ENCODE results near the gene AMELX.

AMELX gene

DNA sequence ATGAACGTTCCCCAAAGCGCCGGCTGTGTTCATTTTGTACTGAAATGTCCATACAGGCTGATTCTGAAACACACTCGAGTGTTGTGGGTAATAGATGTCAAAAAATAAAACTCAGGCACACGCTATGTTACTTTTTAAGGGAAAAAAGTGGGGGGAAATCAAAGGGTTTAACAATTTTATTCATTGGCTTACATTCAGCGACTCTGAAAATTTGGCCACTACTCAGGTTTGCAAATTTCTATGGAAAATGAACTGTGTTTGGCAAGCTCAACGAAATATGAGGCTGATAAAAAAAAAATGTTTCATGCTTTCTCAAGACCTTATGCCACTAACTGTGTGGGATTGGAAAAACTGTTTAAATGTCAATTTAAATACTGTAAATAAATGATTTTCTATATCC lies 18.5 kb downstream of the AMELX start:
- DNase-seq = no peak

DNA sequence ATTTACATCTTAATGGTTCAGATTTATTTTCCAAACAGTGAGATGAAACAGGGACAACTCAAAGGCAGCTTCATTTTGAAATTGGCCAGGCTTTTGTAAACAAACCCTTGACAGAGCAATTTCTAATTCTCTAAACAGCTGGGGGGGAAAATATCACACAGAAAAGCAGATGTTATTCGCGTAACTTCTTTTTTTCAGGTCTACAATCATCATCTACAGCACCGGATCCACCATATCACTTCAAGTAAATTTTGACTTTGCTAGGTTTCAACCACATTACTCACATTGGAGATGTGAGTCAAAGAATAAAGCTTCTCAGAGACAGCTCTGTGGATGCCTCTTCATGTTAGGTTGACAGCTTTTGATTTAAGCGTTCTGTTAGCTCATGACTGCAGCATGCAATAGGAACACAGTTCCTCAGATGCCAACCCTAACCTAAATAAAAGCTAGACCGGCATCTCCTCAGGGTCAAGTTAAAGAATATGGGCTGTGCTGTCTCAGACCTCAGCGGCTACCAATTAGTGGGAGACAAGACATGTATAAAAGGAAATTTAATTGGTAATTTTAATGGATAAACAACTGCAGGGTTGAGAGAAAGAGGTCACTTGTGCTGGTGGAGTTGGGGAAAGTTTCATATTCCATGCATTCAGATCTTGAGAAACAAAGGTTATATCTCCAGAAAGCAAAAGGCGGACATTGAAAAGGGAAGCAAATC lies 26.8 kb downstream of the AMELX start:
- no peak for DNase-seq

- no peak for DNase-seq
These were observed 28.8 kb downstream of the AMELX start for GRCh38 chrX:11321986-11322385.

- DNase-seq = no peak
These were observed 34.9 kb downstream of the AMELX start for GRCh38 chrX:11328134-11328533.

- DNase-seq = no peak
These were observed 35.8 kb downstream of the AMELX start for GRCh38 chrX:11329021-11329420.

DNA sequence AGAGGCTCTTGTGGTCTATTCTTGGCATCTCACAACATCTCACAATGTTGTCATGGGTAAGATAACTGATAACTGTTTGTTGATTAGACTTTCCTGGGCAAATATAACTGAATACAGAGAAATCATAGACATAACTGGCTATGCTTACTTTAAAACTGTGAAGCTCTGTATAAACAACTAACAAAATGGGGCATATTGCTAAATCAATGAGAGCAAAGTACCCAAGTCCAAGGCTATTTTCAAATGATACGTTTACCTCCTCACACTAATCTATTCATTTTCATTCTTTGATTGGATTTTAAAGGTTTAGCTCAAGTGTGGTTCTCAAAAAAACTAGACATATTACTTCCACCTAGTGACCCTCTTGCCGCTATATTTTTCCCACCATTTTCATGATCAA lies 38.6 kb downstream of the AMELX start:
- no peak for DNase-seq

DNA sequence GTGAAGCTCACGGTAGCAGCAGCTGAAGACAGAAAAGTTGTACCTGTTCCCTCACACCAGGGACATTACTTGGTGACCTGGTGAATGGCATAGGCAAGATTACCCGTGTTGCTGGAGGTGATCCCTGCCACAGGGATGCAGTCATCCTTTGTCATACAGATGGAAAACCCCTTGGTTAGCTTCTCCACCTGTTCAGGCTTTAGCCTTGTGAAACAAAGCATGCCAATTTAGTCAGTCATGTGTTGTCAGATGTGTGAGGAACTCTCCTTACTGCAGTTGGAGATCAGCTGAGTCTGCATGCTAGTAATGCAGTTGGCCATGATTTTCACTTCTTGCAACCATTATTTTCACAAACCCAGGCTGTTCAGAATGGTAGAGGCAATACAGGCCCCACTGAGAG lies 41.0 kb downstream of the AMELX start:
- DNase-seq = no peak

GRCh38 chrX:11336201-11336600 lies 43.0 kb downstream of the AMELX start:
- no peak for DNase-seq

DNA sequence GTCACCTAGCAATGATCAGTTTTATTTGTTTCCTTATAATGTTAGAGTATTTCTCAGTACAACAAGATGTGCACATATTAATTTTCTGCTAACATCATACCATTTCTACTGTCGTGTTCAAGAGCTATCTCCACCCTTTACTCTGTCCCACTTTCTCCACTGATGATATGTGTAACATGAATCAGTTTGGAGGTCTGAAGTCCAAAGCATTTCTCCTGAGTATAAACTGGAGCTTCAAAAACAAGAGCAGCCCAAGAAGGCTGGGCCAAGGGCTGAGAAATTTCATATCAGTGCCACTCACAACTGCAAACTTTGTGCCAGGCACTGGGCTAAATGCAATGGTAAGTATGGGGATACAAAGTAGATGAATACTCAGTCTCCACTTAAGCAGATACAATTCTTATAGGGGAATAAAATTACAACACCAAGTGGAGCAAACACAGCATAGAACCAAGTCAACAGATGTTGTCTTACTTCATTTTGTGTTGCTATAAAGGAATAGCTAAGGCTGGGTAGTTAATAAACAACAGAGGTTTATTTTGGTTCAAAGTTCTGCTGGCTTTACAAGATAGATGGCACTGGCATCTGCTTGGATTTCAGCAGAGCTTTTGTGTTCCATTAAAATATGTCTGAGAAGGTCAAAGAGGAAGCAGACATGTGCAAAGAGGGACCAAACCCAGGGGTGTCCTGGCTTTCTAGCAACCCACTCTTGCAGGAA lies 44.2 kb downstream of the AMELX start:
- DNase-seq = no peak

GRCh38 chrX:11341274-11342201 lies 48.3 kb downstream of the AMELX start:
- no peak for DNase-seq

GRCh38 chrX:11342673-11343072 lies 49.5 kb downstream of the AMELX start:
- no peak for DNase-seq

- no peak for DNase-seq
These were observed 53.0 kb downstream of the AMELX start for GRCh38 chrX:11346121-11346682.

- DNase-seq = no peak
These were observed 54.1 kb downstream of the AMELX start for GRCh38 chrX:11347300-11347699.

GRCh38 chrX:11349020-11349419 lies 55.8 kb downstream of the AMELX start:
- no peak for DNase-seq

DNA sequence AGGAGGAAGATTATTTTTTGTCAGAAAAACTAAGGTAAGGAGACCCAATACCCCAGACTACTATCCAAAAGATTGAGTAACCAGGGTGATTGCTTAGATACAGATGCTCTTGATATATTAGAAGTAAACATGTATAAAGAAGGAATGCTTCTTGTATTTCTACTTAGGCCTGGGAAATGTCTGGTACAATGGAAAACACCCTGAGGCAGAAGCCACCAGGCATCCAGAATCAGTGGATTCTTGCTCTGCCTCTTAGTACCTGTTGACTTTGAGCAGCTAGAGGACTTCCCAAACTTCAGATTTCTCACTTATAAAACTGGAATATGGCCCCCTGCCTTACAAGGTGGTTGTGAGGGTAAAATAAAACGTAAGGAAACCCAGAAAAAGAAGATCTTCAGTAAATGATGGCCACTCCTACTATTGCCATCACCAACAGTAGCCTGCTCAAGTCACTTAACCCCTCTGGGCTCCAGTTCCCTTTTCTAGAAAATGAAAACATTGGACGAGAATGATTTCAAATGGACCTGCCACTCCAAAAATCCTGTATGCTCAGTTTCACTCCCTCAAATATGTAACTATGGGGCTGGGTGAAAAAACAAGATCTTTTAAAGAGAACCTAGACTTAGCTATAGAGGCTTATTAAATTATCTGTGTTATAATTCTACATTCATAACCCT lies 56.6 kb downstream of the AMELX start:
- no peak for DNase-seq

Data from activated CD4-positive, alpha-beta T cell treated with anti-CD3 and anti-CD28 coated beads, Interleukin-2, amount 50 U/mL, for 48 hours (primary cell).